Suppressor macrophage (primary cell): ENCODE data around the gene KRT20.
"Not testable (repeated sequence)": the region's sequence is repeated elsewhere in the genome, so short reads cannot be mapped to it uniquely, and the experiment has no call there.

ENCODE experiments used
- DNase-seq, 4 experiments: peaks; one replicate each; pipeline ENCODE4 v3.0.0-alpha.2; 2020 to 2022

The KRT20 gene

GRCh38 chr17:40900809-40901356, 15.8 kb upstream of the KRT20 start:
- no peak for DNase-seq

GRCh38 chr17:40896916-40897455, 11.9 kb upstream of the KRT20 start:
- DNase-seq = no peak

- peak in 2 of 4 experiments; percentile 21 to 40 for DNase-seq
Observed at GRCh38 chr17:40895106-40895730, 10.2 kb upstream of the KRT20 start.

GRCh38 chr17:40888196-40888720, 3.2 kb upstream of the KRT20 start:
- DNase-seq = no peak

GRCh38 chr17:40886090-40886489, 1.0 kb upstream of the KRT20 start:
- no peak for DNase-seq

- DNase-seq = no peak
Observed at GRCh38 chr17:40883626-40884334, 1.3 kb downstream of the KRT20 start.

- DNase-seq = no peak
Observed at GRCh38 chr17:40883031-40883430, 2.0 kb downstream of the KRT20 start.

- no peak for DNase-seq
Observed at GRCh38 chr17:40879026-40879425, 6.0 kb downstream of the KRT20 start.

GRCh38 chr17:40878044-40878443, 7.0 kb downstream of the KRT20 start:
- no peak for DNase-seq

GRCh38 chr17:40873801-40874200, 11.2 kb downstream of the KRT20 start:
- DNase-seq = no peak

- no peak for DNase-seq
Observed at GRCh38 chr17:40873255-40873654, 11.8 kb downstream of the KRT20 start.

GRCh38 chr17:40872416-40872815, 12.6 kb downstream of the KRT20 start:
- DNase-seq = no peak

GRCh38 chr17:40871316-40871715, 13.7 kb downstream of the KRT20 start:
- no peak for DNase-seq

- DNase-seq = no peak
Observed at GRCh38 chr17:40870136-40870535, 14.9 kb downstream of the KRT20 start.

GRCh38 chr17:40866838-40867237, 18.2 kb downstream of the KRT20 start, which contains the start of gene KRT12:
KRT12 (minus strand) TSS chr17:40867223; CDS start chr17:40867186, 37 bp downstream.
- no peak for DNase-seq

GRCh38 chr17:40864661-40865390, 20.2 kb downstream of the KRT20 start:
- DNase-seq = no peak

- peak in 2 of 4 experiments; percentile 4 to 19 for DNase-seq
Observed at GRCh38 chr17:40862985-40863733, 21.9 kb downstream of the KRT20 start.

GRCh38 chr17:40859536-40859935, 25.5 kb downstream of the KRT20 start:
- DNase-seq = no peak

GRCh38 chr17:40858667-40859066, 26.4 kb downstream of the KRT20 start:
- DNase-seq = not testable (repeated sequence)

GRCh38 chr17:40857535-40857934, 27.5 kb downstream of the KRT20 start:
- no peak for DNase-seq

GRCh38 chr17:40854175-40854814, 30.7 kb downstream of the KRT20 start:
- DNase-seq = peak; percentile 4 to 77 (median 42)
